CD4-positive, alpha-beta T cell treated with Interleukin-6 for 4 hours (primary cell): ENCODE data around the gene BEX3.
"Not testable (repeated sequence)": the region's sequence is repeated elsewhere in the genome, so short reads cannot be mapped to it uniquely, and the experiment has no call there.

ENCODE experiments used
- DNase-seq: peaks from one replicate; pipeline ENCODE4 v3.0.0-alpha.2; 2020; ENCODE audit warnings: mixed read lengths

The BEX3 gene

DNA sequence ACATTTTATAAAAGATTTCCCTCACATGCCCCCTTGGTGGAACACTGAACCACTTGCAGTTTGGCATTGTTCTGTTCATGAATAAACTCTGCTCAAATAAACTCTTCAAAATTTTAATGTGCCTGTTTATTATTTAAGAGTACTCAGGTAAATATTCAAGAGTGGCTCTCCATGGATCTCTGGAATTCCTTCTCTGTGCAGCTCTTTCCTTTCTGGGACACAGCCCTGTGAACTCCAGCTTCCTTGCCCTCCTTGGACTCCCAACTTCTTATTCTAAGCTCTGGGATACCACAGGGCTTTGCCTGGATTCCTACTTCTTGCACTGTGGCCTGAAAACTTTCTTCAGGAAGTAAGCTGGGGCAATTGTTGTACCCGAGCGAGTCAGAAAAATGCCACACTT, 8.3 kb downstream of the BEX3 start:
- DNase-seq: no peak

- DNase-seq: not testable (repeated sequence)
Observed at GRCh38 chrX:103385283-103385830, 9.0 kb downstream of the BEX3 start.

DNA sequence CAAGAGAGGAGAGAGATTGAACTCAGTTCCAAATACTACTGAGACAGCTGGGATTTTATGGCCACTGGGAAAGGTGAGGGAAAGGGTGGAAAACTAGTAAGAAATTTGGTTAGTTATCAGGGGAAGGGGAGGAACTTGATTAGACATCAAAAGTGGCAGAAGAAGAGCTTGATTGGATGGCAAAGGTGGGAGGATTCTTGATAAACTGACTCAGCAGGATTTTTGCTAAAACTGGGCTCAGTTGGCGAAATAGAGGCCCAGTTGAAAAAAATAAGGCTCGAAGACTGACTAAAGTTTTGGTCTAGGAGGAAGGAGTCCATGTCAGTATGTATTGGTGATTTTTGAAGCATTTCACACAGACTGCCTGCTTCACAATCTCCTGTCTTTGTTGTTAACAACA, 10.0 kb downstream of the BEX3 start:
- DNase-seq: no peak

DNA sequence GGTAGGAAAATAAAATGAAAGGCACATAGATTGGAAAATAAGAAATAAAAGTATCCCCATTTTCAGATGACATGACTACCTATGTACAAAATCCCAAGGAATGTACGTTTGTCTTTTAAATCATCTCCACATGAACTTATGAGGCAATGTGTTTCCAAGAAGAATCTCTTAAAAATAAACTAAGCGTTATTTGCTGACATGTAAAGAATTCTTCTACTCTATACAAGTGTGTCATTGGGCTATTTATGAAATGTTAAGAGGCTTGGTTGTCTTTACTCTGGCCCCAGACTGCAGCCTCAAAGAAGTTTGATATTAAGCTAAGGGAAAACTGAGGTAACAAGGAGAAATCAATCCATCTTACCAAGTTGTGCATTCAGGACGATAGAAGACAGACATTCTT, 17.1 kb downstream of the BEX3 start:
- DNase-seq: no peak

GRCh38 chrX:103396186-103396585, 19.8 kb downstream of the BEX3 start:
- no peak for DNase-seq

DNA sequence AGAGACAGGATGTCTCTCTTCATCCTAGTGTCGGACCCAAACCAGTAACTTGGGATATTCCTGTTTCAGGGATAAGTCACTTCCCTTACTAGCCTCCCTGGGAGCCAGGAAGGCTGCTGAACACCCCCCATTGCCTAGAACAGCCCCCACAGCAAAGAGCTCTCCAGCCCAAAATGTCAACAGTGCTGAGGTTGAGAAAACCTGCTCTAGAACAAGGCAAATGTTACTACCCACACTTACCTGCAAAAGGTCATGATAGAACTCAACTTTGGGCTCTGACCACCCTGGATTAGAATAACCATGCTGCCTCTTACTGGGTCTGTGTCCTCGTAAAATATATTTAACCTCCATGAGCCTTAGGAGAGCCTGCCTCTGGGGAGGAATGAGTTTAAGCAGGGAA, 20.3 kb downstream of the BEX3 start:
- no peak for DNase-seq

DNA sequence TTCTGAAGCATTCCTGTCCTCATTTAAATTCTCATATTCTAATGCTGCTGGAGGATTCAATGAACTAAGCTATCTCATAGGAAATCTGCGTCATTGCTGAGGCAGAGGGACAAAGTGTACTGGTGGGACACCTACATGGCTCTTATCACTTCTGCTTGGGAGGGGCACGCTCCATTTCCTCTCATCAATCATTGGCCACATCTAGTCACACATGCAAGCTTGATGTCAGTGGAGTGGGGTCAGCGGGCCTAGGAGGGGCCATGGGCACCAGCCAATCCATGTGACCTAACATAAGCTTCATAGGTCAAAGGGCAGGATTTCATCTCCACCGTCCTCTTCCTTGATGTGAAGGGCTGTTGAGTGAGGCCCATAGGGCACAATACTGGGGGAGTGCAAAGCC, 21.4 kb downstream of the BEX3 start:
- no peak for DNase-seq

GRCh38 chrX:103398421-103398864, 22.1 kb downstream of the BEX3 start:
- no peak for DNase-seq

DNA sequence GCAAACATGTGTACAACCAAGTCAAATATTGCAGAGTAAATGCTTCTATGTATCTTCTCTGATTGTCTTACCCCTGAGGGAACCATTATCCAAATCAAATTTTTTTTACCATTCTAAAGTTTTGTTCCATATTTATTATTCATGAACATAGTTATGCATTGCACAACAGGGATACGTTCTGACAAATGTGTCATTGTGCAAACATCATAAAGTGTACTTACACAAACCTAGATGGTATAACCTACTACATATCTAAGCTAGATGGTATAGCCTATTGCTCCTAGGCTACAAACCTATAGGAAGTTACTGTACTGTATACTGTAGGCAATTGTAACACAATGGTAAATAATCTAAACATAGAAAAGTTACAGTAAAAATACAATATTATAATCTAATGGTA, 23.4 kb downstream of the BEX3 start:
- no peak for DNase-seq

DNA sequence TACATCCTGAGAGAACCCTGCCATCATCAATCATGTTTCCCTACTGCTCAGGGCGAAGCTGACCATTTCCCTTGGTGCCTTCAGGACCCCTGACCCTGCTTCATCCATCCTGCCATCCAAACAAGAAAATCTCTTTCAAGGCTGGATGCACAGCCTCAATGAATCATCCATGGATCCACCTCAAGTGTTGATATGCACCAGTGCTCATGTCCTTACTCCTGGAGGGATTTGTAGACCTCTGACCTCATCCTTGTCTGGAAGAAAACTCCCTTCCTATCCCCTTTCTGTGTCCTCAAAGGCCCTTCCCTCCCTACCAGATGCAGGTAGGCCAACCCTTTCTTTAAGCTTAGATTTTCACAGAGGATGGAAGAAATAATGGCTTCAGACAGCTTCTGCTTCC, 24.6 kb downstream of the BEX3 start:
- no peak for DNase-seq

GRCh38 chrX:103404231-103405008, 28.1 kb downstream of the BEX3 start:
- DNase-seq: peak; percentile 22

DNA sequence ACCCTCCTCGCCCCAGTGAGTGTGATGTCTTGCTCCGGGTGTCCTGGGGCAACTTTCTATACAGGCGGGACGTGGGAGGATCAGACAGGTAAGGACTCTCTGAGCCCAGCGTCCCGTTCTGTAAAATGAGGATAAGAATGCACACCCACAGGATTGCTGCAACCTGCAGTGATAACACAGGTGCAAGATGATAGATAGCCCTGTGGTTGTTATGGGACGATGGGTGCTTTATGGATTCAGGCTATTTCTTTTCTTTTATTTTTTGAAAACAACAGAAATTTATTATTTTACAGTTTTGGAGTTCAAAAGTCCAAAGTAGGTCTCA, 28.6 kb downstream of the BEX3 start:
- DNase-seq: peak; percentile 2

DNA sequence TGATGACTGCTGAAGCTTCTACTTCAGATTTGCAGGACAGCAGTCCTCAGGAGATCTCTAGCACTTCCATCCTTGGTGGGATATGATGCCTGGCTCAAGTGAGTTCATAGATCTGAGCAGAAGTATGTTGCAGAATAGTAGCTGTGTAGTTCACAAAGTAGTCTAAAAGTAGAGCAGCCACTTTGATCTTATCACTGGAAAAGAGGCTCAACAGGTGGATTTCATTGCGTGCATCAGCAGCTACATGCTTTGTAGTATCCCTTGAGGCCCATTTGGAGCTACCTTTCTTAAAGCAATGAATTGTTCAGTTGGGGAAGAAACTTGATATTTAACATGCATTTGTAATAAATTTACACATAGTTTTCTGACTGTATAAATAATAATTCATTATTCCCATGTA, 29.9 kb downstream of the BEX3 start:
- DNase-seq: no peak

DNA sequence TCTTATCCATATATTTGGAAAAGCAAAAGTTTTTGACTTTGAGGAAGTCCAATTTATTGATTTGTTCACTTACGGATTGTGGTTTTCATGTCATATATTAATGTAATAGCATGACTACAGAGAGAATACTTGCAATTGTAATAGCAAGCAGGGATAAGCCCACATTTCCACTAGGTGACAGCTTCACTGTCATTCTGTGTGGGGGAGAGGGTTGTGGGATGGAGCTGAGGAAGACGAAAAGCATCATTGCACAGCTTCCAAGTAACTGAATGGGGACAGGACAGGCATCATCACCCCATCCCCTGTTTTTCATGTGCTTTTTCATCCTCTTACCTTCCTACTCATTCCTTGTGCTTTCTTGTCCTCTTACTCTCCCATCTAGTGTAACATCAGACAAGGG, 31.4 kb downstream of the BEX3 start:
- DNase-seq: no peak

GRCh38 chrX:103411721-103412120, 35.4 kb downstream of the BEX3 start:
- not testable (repeated sequence) for DNase-seq

GRCh38 chrX:103413705-103414387, 37.5 kb downstream of the BEX3 start:
- DNase-seq: no peak

DNA sequence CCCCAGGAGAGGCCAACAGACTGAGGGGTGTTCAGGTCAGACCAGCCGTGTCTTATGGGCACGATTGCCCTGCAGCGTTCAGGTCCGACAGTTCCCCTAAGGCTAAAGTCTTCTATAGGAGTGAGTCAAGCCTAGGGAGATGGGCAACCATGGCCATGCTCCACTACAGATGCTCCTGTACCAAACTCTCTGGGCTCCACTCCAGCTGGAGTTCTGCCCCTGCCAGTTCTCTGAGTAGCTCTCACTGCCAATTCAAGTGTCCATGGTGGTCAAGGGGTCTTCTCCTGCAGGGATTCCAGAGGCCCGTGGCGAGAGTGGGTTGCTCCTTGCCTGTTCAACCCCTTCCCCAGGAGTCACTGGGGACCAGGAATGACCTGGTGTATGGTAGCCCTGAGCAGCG, 38.2 kb downstream of the BEX3 start:
- no peak for DNase-seq

GRCh38 chrX:103415068-103415467, 38.7 kb downstream of the BEX3 start:
- no peak for DNase-seq

DNA sequence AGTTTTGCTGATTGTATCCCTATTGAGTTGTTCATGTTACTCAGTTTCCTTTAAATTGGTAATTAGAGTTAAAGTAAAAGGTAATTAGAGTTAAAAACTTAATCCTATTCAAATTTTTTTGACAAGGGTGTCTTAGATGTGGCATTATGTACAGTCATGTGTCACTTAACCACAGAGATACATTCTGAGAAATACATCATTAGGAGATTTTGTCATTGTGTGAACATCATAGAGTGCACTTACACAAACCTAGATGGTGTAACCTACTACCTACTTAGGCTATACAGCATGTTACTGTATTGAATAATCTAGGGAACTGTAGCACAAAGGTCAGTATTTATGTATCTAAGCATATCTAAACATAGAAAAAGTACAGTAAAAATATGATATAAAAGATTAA, 39.2 kb downstream of the BEX3 start:
- DNase-seq: no peak

- DNase-seq: no peak
Observed at GRCh38 chrX:103417370-103417769, 41.0 kb downstream of the BEX3 start.

DNA sequence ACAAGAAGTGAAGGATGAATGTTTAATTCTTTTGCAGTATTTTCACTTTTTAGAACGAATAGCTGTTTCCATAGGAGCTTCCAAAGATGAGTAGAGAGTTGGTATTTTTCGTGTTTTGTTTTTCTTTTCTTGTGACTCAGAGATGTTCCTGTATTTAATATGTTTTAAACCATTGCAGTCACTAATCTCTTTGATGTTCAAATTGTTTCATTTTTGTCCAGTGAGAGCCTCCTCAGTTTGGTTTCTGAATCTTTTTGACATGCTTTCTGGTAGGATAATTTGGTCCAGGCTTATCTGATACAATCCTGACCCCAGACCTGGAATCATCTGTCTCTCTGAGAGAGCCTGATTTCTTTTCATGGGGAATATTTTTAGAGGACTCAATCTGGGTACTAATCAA, 41.6 kb downstream of the BEX3 start:
- no peak for DNase-seq

DNA sequence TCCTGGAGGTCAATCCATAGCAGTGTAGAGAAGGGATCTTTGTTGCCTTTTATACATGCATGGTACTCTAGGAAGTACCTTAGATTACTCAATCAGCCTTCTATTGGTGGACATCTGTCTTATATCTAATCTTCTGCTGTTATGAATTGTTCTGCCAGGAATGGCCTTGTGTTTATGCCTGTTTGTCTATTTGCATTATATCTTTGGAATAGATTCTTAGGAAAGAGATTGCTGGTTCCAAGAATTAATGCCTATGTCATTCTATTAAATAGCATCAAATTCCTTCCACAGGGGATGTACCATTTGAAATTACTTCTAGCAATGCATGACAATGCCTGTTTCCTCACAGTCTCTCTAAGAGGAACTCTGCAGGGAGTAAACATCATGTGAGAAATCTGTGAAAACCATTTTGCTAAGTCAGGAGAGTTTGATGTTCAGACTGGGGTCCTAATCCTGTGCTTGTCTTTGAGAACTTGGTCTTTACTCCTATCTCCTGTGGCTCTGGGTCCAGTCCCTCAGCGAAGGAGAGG, 42.5 kb downstream of the BEX3 start:
- no peak for DNase-seq

- DNase-seq: no peak
Observed at GRCh38 chrX:103423955-103424638, 47.8 kb downstream of the BEX3 start.
